GM13977 (cell line): ENCODE data around the gene ACAP1.
A peak's percentile ranks its signal among the peaks of the same experiment; 100 is the strongest.

Source experiments
- DNase-seq: peaks from one replicate; pipeline ENCODE4 v3.0.0; 2012; ENCODE audit warnings: low spot score
- in situ Hi-C: fragments of 300-500 bp; cut with MboI; formaldehyde crosslinking; loops from one replicate; pipeline ENCODE4 v1.12.0; 2022; ENCODE audit warnings: low sequenced_read_pairs, low pct_unique_long_range_greater_than_20kb, mixed read lengths, inconsistent platforms; ENCODE audit not compliant: unreplicated experiment
- TF ChIP-seq, protein P1 (sequence below): IDR thresholded peaks from 2 replicates; pipeline ENCODE4 v1.5.1; 2012; ENCODE audit warnings: mild to moderate bottlenecking, control low read depth; ENCODE audit not compliant: insufficient read depth; ENCODE audit errors: extremely low read depth, missing control alignments

ACAP1 gene

DNA sequence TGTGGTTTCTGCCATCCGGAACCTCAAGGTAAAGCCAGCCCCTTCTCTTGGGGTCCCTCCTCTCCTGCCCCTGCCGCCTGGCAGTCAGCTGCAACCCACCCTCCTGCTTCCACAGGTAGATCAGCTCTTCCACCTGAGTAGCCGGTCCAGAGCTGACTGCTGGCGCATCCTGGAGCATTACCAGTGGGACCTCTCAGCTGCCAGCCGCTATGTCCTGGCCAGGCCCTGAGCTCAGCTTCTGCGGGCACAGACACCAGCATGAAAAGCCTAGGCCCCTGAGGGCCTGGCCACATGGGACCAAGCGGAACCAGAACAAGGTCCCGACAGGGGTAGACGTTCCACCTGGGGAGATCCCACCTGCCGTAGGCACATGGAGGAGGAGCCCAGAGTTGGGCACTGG is 52.5 kb downstream of the ACAP1 start:
- in situ Hi-C loops, result no loop called here
- DNase-seq, result no peak
- TF ChIP-seq, protein P1, sequence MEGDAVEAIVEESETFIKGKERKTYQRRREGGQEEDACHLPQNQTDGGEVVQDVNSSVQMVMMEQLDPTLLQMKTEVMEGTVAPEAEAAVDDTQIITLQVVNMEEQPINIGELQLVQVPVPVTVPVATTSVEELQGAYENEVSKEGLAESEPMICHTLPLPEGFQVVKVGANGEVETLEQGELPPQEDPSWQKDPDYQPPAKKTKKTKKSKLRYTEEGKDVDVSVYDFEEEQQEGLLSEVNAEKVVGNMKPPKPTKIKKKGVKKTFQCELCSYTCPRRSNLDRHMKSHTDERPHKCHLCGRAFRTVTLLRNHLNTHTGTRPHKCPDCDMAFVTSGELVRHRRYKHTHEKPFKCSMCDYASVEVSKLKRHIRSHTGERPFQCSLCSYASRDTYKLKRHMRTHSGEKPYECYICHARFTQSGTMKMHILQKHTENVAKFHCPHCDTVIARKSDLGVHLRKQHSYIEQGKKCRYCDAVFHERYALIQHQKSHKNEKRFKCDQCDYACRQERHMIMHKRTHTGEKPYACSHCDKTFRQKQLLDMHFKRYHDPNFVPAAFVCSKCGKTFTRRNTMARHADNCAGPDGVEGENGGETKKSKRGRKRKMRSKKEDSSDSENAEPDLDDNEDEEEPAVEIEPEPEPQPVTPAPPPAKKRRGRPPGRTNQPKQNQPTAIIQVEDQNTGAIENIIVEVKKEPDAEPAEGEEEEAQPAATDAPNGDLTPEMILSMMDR, result no peak

DNA sequence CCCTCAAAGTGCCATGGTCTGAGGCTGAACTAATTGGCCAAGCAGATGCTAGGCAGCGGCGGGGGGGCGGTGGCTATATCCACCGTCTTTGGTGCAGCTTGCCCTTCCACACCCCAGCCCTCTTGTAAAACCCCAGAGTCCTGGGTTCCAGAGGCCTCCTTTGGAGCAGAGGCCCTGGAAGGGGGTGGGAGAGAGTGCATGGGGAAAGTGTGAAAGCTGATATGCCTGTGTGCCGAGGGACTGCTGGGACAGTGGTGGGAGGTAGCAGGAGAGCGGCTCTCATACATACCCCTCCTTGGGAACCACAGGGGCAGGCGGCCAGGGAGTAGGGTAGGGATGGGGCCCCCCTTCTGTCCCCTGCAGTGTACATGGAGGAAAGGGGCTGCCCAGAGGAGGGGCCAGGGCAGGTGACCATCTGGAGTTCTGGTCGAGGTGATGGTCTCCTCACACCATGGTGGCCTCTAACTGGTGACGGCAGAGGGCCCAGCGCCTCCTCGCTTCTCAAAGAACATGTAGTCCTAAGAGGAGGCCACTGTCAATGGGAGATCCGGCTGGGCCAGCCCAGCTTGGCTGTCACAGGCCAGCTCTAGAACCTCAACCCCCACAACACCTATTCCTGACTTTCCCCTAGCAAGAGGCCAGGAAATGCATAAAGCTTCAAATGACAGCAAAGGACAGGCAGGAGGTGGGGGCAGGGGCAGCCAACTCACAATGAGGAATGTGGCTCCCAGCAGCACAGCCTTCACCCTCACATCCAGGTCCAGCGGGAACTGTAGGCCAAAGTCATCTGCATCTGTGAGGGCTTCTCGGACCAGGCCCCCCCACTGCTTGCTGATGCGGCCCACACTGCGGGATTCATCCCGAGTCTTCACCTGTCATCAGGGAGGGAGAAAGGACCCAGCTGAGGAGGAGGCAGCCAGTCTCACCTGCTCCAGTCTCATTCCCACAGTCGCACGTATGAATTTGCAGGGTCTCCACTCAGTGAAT is 53.9 kb downstream of the ACAP1 start:
- in situ Hi-C loops, result no loop called here
- no peak for DNase-seq
- TF ChIP-seq, protein P1, result no peak

DNA sequence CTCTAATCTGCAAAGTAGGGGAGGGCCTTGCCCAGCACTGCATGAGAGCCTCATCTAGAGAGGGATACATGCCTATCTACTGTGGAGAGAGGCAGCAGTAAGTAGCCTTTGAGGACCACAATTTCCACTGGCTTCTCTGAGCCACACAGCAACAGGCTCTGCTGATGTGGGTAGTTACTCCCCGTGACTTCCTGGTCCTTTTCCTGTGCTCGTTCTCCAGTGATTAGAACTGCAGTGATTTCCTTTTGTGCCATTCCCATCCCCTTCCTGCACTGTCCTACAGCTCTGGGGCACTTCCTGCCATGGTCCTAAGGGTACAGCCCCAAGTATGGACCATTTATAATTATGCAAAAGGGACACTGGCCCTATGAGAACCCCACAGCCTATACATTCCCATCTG is 55.0 kb downstream of the ACAP1 start:
- no peak for DNase-seq
- TF ChIP-seq, protein P1, result no peak
- in situ Hi-C loops, result no loop called here

DNA sequence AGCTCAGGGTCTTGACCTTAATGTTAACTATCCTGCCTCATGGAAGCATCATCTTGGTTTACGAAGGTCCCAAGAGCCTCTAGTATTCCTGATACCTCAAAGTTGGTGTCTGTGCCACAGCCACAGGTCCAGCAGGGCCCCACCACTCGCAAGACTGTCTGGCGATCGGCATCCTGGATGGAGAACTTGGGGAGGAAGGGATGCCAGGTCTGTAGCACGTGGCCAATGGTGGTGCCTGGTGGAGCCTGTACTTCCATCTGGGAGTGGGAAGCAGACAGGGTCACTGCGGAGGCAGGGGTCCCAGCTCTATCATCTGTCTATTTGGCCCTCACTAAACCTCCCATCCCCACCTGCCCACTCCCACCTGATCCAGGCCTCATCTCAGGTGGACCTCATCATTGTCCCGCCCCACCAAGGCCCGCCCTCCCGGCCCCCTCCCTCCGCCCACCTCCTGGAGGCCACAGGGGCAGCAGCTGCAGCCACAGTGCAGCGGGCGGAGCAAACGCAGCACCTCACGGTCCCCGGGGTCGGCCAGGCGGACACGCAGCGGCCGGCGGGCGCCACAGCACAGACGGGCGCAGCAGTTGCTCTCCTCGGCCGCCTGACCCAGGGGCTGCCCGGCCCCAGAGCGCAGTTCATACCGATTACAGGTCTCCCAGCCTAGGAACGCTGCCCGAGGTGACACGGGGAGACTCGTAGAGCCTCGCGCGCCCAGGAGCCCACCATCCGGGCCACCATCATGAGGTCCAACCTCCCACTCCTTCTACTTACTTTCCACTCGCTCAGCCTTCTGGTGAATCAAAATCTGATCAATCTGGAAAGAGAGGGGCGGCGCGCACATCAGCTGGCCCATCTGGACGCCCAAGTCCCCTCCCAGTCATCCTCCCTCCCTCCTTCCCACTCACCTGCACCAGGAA is 56.6 kb downstream of the ACAP1 start:
- in situ Hi-C loops, result no loop called here
- DNase-seq, result no peak
- TF ChIP-seq, protein P1, result no peak

DNA sequence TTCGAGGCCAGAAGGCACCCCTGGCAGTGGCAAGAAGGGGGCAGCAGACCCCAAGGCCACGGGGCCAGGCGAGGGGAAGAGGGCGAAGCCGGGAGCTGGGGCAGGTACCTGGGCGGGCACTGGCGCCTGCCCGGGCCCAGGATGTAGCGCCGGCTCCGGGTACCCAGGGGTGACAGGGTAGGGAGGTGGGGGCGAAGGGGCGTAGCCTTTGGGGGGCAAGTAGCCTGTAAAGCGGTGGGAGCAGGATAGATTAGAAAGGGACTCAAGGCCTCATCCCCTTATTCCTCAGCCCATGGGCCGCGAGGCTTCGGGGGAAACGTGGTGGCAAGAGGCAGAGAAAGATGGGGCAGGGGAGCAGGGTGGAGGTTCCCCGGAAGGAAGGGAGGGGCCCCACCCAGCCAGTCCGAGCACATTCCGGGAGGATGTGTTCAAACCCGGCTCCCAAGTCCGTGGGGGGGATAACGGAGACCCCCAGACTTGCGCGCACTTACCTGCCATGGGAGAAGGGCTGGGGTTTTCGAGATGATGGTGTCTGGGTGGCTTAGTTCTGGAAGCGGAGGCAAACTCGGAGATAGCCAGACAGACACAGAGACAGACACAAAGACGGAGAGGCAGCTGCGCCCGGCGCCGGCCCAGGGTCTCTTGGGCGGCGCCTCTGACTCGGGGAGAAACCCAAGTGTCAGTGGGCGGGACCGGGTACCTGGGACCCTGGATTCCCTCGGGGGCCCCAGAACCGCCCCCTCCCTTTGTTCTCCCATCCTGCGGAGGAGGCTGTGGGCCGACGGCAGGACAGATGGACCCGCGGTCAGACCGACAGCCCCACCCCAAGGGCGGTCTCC is 57.5 kb downstream of the ACAP1 start:
- TF ChIP-seq, protein P1, result no peak
- in situ Hi-C loops, result no loop called here
- DNase-seq, result peak; percentile 90
